ENCODE measurements around the gene LAP3.
A peak's percentile ranks its signal among the peaks of the same experiment; 100 is the strongest.

Gene LAP3

DNA sequence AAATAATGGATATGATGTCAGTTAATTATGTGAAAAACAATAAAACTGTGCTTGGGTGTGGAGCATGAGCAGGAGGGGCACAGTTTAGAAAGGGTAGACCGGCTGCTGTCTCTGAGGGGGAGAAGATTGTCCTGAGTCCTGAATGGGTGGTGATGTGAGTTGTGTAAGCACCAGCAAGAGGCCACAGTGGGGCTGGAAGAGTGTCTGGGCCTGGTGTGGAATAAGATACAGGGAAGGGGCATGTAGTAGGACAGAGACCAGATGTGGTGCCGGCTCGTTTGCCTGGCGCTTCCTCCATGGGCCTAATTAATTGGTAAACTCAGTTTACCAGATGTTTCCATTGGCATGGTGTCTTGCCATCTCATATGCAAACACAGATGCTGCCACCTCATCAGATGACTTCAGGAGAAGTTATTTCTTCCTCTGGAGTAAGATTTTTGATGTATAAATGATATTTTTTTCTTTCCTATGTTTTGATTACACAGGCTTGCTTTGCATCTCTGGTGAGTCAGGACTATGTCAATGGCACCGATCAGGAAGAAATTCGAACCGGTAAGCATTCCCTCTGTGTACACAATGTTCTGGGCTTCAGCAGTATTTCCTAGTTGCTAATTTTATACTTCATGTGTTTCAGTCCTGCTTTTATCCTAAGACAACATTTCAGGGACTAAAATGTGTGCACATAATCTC is 42.6 kb downstream of the LAP3 start:
- no peak for DNase-seq

DNA sequence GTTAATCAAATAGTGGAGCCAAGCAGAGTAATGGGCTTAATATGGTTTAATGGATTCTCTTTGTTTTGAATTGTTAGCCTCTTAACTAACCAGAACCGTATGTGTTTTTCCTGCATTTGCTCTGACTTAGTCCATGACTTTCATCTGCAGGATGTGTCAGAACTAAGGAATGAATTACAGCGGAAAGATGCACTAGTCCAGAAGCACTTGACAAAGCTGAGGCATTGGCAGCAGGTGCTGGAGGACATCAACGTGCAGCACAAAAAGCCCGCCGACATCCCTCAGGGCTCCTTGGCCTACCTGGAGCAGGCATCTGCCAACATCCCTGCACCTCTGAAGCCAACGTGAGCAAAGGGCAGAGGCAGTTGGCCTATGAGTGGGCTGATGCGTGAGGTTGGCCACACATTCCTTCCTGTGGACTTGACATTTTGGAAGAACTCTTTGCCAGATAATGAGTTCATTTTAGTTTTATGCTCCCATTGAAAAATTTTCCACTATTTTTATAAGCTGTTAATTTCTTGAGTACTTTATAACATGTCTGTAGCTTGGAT is 46.5 kb downstream of the LAP3 start:
- no peak for DNase-seq

DNA sequence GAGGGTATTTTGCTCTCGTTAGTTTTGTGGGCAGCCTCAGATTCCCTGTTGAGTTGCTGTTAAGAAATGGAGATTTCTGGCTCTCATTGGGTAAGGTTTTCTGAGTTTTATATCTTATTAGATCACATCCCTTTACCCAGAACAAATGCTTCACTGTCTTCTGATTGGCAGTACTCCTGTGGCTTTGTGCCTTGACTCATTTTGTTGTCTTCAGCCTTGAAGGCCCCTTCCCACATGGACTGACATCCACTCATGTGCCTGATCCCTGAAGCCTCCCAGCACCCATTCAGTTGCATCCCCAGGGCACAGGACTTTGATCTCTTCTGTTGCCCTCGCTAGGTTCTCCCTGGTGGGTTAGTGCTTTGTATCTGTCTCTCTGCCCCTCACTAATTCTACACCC is 47.8 kb downstream of the LAP3 start:
- no peak for DNase-seq

DNA sequence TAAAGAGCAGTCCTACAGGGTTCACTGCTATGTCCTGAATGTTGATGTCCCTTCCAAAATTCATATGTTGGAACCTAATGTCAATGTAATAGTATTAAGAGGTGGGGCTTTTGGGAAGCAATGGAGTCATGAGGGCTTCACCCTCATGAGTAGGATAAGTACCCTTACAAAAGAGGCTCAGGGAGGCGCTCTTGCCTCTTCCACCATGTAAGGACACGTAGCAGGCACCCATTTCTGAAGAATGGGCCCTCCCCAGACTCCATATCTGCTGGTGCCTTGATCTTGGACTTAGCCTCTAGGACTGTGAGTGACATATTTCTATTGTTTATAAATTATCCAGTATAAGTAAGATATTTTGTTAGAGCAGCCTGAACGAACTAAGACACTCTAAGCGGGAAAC is 53.2 kb downstream of the LAP3 start:
- no peak for DNase-seq

DNA sequence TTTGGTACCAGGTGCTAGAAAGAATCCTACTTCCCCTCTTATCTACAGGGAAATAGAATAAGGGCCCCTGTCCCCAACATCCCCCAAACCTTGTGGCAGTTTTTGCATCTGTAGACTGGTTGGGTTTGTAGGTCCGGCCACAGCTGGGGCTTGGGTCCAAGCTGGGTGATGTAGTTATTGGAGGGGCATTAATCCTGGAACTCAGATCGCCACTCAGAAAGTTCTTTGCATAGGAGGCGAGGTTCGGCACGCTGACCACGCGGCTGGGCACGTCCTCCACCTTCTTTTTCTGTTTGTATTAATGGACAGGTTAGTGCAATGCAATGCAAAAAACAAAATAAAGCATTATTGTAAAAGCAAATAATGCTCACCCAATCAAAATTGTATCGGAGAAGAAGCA is 56.6 kb downstream of the LAP3 start:
- no peak for DNase-seq

DNA sequence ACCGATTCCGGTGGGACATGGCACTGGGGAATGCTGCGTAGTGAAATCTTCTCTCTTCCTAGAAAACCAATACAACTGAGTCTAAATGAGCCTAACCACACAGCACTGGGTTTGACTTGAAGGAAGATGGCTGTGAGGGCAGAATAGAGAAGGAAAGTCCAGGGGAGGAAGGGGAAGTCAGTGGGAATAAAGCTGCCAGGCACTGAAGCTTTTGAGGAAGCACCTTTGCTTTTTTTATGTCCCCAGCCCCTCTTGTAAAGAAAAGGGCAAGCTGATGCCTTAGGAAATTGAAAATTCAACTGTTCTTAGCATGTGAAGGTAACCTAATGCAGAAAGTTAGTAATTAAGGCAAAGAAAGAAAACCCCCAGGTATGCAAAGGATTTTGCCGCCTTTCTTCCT is 58.1 kb downstream of the LAP3 start:
- no peak for DNase-seq

DNA sequence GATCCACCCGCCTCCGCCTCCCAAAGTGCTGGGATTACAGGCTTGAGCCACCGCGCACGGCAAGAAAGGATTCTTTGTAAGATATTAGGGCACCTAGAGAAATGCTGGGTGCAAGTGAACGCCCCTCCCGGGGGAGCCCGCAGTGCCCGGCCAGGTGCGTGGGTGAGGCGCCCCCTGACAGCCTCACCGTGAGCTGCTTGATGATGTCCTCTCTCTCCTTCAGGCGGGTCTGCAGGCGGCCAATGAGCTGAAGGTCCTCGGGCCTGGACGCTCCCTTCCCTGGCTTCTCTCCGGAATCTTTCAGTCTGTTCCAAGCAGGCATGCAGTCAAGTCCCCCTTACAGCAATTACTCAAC is 59.3 kb downstream of the LAP3 start:
- no peak for DNase-seq

DNA sequence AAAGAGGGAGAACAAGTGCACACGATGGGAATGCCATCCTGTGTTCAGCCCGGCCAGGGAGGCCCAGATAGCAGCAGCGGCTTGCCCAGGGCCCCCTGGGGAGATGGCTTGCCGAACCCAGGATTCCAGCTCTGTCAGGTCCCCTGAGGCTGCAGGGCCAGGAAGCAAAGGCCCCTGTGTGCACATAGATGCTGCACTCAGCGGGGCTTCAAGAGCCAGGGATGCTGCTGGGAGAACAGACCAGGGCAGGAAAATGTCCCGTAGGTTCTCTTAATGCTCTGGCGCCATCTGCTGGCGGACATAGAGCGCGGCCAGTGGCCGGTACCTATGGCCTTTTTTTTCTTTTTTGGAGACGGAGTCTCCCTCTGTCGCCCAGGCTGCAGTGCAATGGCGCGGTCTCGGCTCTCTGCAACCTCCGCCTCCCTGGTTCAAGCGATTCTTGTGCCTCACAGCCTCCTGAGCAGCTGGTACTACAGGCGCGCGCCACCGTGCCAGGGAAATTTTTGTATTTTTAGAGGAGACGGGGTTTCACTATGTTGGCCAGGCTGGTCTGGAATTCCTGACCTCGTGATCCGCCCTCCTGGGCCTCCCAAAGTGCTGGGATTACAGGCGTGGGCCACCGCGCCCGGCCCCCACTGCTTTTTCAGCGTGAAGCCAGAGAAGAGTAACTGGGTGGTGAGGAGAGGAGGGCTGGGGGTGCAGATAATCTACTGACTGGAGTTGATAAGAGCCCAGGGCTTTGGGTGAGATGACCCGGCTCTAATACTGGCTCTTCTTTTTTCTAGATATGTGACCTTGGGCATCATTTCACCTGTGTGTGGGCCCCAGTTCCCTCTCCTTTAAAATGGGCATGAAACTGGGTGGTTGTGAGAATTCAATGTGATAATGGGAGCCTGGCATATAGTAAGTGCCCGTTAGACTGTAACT is 60.0 kb downstream of the LAP3 start:
- peak; percentile 78 for DNase-seq

DNA sequence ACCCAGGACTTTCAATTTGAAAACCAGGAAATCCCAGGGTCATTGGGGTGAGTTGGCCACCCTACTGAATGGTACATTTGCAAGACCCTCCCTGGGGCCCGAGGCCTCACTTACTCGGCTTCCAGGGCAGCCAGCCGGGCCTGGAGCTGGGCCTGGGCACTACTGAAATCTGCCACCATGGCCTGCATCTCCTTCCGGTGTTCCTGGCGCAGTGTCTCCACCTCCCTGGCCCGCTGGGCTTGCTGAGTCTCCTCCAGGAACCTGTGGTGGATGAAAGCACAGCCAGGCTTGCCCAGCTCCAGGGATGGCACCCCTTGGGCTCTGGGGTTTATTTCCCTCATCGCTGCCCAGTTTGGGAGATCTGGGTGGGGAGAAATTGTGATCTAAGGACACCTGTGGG is 62.1 kb downstream of the LAP3 start:
- no peak for DNase-seq

DNA sequence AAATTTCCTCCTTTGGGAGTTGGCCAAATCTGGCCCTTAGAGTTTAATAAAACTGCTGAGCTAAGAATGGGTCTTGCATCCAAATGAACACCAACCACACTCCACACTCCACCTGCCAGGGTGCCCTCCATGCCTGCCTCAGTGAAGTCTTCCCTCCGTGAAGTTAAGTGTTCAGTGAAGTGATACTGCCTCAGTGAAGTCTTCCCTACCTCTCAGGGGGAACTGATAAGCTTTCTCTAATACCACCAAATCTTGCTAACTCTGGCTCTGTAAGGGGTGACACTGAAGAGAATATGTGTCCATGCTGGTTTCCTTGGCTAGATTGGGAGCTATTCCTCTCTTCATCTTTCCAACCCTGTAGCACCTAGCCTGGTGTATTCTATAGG is 65.4 kb downstream of the LAP3 start:
- DNase-seq, result no peak

DNA sequence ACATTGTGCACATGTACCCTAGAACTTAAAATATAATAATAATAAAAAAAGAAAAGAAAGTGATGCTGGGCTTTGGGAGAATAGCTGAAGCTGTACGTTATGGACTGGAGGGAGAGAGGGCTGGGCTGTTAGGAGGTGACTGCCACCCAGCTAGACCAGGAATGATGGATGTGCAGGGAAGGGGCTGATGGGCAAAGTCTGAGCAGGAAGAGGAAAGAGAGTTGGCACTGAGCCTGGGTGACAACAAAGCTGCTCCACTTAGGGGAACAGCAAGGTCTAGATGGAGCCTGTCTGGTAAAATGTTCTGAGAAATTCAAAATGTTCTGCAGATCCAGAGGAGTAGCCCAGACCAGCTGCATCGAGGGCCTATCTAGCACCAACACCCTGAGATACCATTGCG is 69.7 kb downstream of the LAP3 start:
- DNase-seq, result no peak

DNA sequence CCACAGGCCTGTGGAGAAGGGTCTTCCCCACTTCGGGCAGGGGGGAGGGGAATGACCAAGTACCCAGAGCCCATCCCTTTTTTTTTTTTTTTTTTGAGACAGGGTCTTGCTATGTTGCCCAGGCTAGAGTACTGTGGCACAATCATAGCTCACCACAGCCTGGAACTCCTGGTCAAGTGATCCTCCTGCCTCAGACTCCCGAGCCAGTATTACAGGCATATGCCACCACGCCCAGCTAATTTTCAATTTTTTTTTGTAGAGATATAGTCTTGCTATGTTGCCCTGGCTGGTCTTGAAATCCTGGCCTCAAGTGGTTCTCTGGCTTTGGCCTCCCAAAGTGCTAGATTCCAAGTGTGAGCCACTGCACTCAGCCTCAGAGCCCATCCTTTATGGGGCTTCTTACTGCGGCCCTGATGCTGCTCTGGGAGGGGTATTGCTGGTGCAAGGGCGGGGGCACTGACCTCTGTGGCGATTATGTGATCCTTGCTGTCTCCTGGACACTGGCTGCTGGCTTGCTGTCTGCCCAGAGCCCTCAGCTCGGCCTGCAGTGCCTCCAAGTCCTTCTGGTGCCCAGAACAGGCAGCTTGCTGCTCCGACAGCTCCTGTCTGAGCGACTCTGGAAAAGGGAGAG is 70.3 kb downstream of the LAP3 start:
- no peak for DNase-seq

DNA sequence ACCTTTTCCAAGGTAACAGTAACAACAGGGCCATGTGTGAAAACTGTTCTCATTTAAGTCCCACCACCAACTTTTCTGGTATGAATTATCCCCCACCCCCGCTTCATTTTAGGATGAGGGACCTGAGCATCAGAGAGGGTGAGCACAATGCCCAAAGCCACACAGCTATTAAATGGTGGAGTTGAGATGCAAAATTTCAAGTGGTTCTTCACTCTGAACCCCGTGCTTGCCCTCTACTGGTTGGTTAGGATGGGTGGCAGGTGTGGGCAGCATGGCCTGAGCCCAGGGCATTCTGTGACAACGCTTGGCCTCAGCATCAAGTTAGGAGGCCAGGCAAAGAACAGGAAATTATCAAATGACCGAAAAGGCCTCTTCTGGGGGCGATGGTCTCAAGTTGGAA is 70.9 kb downstream of the LAP3 start:
- DNase-seq, result no peak

DNA sequence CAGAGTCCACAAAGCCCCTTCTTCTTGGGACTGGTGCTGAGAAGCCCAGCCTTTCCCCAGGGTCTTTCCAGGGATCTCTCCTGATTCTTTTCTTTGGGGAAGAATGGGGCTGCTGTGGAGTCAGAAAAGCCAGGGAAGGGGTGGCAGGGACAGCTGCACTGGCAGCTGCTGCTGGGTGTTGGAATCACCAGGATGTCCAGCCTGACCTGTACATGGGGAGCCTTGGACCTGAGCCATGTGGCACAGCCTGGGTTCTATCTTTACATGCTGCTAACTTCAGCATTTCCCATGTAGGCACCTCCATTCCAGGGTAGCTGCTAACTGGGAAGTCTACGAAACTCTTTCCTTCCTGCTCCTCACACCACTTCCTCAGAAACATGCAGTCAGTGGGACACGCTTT is 73.4 kb downstream of the LAP3 start:
- DNase-seq, result no peak

DNA sequence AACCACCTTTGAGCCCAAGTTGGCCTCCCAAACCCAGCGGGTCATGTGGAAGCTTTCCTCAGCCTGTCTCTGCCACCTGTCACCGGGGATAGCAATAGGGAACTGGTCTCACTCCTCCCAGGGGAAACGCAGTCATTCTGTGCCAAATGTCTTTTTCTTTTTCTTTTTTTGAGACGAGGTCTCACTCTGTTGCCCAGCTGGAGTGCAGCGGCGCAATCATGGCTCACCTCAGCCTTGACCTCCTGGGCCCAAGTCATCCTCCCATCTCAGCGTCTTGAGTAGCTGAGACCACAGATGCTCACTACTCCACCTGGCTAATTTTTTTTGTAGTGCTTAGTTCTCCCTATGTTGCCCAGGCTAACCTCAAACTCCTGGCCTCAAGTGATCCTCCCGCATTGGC is 77.7 kb downstream of the LAP3 start:
- no peak for DNase-seq

DNA sequence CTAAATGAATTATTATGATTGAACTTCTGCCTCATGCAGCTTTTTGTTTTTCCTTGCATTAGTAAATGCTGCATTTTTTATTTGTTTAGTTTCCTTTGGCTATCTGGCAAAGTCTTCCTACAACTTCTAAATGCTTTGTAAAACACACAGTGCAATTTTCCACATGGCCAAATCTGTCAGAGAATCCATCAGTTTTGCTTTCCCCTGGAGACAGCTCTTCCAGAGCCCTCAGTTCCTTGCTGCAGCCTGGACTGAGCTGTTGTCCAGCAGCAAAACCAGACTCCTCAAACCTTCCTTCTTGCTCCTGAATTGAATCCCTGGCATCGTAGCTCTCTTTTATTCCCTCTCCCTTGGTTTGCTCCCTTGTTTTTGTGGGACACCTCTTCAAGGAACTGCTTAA is 80.1 kb downstream of the LAP3 start:
- no peak for DNase-seq
